ENCODE results near the gene C1RL.

- TF ChIP-seq CTCF (IDR thresholded peaks at IDR 0.05) (no peak), KDM1A (IDR thresholded peaks at IDR 0.05; ENCODE audit: low read depth) (no peak), RAD21 (conservative IDR thresholded peaks at IDR 0.05 in 1 of 2, IDR thresholded peaks at IDR 0.05 in 1 of 2) (no peak), CHD4 (IDR thresholded peaks at IDR 0.05; ENCODE audit: borderline replicate concordance) (no peak), POLR2A (IDR thresholded peaks at IDR 0.05; ENCODE audit: low read length) (no peak)
Measured at GRCh38 chr12:7101694-7102131, 7.3 kb downstream of the C1RL start.
